Panc1 (cell line): ENCODE measurements around the gene EIF2AK2.

Experiments
- CTCF ChIP-seq: fragments of 450-650 bp; IDR thresholded peaks from 2 replicates; pipeline ENCODE4 v1.5.1; 2017; ENCODE audit warnings: mild to moderate bottlenecking
- POLR2AphosphoS5 ChIP-seq: IDR thresholded peaks from 2 replicates; pipeline ENCODE4 v1.6.1; 2012; ENCODE audit warnings: mild to moderate bottlenecking, low read depth, low read length, moderate library complexity
- TCF7L2 ChIP-seq: IDR thresholded peaks from 2 replicates; pipeline ENCODE4 v1.6.1; 2011; ENCODE audit warnings: mild to moderate bottlenecking, low read depth, low read length, inconsistent platforms
- TF ChIP-seq, protein P1 (sequence below), 2 experiments: IDR thresholded peaks; 2 replicates each; pipeline ENCODE4 v1.6.1; 2011 to 2012; ENCODE audit warnings: low read depth in 2 of 2, control low read depth in 1 of 2, low read length in 1 of 2, mild to moderate bottlenecking in 1 of 2, moderate library complexity in 1 of 2; ENCODE audit not compliant: insufficient read depth in 1 of 2

GRCh38 chr2:37188570-37188969 lies 31.8 kb upstream of the EIF2AK2 start, which contains the start of gene SULT6B1:
- TF ChIP-seq CTCF: no peak
- TF ChIP-seq POLR2AphosphoS5: no peak
- TF ChIP-seq, protein P1, sequence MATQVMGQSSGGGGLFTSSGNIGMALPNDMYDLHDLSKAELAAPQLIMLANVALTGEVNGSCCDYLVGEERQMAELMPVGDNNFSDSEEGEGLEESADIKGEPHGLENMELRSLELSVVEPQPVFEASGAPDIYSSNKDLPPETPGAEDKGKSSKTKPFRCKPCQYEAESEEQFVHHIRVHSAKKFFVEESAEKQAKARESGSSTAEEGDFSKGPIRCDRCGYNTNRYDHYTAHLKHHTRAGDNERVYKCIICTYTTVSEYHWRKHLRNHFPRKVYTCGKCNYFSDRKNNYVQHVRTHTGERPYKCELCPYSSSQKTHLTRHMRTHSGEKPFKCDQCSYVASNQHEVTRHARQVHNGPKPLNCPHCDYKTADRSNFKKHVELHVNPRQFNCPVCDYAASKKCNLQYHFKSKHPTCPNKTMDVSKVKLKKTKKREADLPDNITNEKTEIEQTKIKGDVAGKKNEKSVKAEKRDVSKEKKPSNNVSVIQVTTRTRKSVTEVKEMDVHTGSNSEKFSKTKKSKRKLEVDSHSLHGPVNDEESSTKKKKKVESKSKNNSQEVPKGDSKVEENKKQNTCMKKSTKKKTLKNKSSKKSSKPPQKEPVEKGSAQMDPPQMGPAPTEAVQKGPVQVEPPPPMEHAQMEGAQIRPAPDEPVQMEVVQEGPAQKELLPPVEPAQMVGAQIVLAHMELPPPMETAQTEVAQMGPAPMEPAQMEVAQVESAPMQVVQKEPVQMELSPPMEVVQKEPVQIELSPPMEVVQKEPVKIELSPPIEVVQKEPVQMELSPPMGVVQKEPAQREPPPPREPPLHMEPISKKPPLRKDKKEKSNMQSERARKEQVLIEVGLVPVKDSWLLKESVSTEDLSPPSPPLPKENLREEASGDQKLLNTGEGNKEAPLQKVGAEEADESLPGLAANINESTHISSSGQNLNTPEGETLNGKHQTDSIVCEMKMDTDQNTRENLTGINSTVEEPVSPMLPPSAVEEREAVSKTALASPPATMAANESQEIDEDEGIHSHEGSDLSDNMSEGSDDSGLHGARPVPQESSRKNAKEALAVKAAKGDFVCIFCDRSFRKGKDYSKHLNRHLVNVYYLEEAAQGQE (IDR thresholded peaks at IDR 0.05; ENCODE audit: insufficient read depth in 1 of 2, low read depth in 2 of 2, low read length in 1 of 2): no peak
- no peak for TF ChIP-seq TCF7L2
